Stimulated activated CD8-positive, alpha-beta memory T cell treated with anti-CD3 and anti-CD28 coated beads, Interleukin-4, amount 100 ng/mL, for 48 hours (primary cell): Measurements from ENCODE around the gene HBD.
"Not testable (repeated sequence)": the region's sequence is repeated elsewhere in the genome, so short reads cannot be mapped to it uniquely, and the experiment has no call there.

Experiments used
- DNase-seq: peaks from one replicate; pipeline ENCODE4 v3.0.0-alpha.2; 2020

Gene HBD

GRCh38 chr11:5252919-5253265, 18.6 kb upstream of the HBD start:
- DNase-seq: no peak

- no peak for DNase-seq
Measured at GRCh38 chr11:5252192-5252918, 18.1 kb upstream of the HBD start.

GRCh38 chr11:5251746-5252145, 17.5 kb upstream of the HBD start:
- no peak for DNase-seq

- DNase-seq: no peak
Measured at GRCh38 chr11:5250543-5251204, 16.4 kb upstream of the HBD start.

- DNase-seq: not testable (repeated sequence)
Measured at GRCh38 chr11:5249807-5250396, 15.6 kb upstream of the HBD start, which contains the start of gene HBG1. TSS of gene HBG1 (minus strand) at chr11:5249857. CDS start at chr11:5249804, 53 bp downstream.

- not testable (repeated sequence) for DNase-seq
Measured at GRCh38 chr11:5248498-5248897, 14.2 kb upstream of the HBD start.

GRCh38 chr11:5247472-5248192, 13.3 kb upstream of the HBD start:
- no peak for DNase-seq

- no peak for DNase-seq
Measured at GRCh38 chr11:5246772-5247471, 12.6 kb upstream of the HBD start.

- no peak for DNase-seq
Measured at GRCh38 chr11:5245155-5245554, 10.9 kb upstream of the HBD start.

GRCh38 chr11:5243816-5244180, 9.5 kb upstream of the HBD start:
- DNase-seq: no peak

- no peak for DNase-seq
Measured at GRCh38 chr11:5242933-5243815, 8.9 kb upstream of the HBD start.

GRCh38 chr11:5242208-5242607, 7.9 kb upstream of the HBD start:
- no peak for DNase-seq

GRCh38 chr11:5241458-5241857, 7.2 kb upstream of the HBD start:
- no peak for DNase-seq

GRCh38 chr11:5240458-5240857, 6.2 kb upstream of the HBD start:
- no peak for DNase-seq

GRCh38 chr11:5240056-5240455, 5.8 kb upstream of the HBD start:
- no peak for DNase-seq

- DNase-seq: no peak
Measured at GRCh38 chr11:5239046-5239445, 4.8 kb upstream of the HBD start.

- no peak for DNase-seq
Measured at GRCh38 chr11:5238486-5238885, 4.2 kb upstream of the HBD start.

GRCh38 chr11:5237420-5237819, 3.1 kb upstream of the HBD start:
- no peak for DNase-seq

GRCh38 chr11:5235364-5236095, 1.2 kb upstream of the HBD start:
- DNase-seq: no peak

- no peak for DNase-seq
Measured at GRCh38 chr11:5233307-5233706, 976 bp downstream of the HBD start.

- DNase-seq: no peak
Measured at GRCh38 chr11:5232821-5233220, 1.5 kb downstream of the HBD start.
